Lower lobe of right lung (tissue), 2 donors: ENCODE results near the gene TEX52. TPM values are rescaled to one million over a fixed set of nuclear protein-coding genes. Genes with fewer than 3 reads are reported as not detected.

Experiments
- ATAC-seq, 2 donors: fragments of 200-7000 bp; cut with Tn5 transposase; one replicate each; pipeline ENCODE4 v1.9.1; 2020 to 2022; ENCODE audit warnings: mild to moderate bottlenecking in 2 of 2, moderate library complexity in 2 of 2
- DNase-seq: peaks from one replicate; pipeline ENCODE4 v3.0.0-alpha.2; 2020
- H3K27ac ChIP-seq: fragments of 200-600 bp; one replicate; pipeline ENCODE4 v1.8.0; 2022
- H3K27me3 ChIP-seq: fragments of 200-600 bp; one replicate; pipeline ENCODE4 v1.8.0; 2022; ENCODE audit warnings: low read depth
- H3K36me3 ChIP-seq: fragments of 200-600 bp; one replicate; pipeline ENCODE4 v1.8.0; 2022; ENCODE audit warnings: mild to moderate bottlenecking
- H3K4me1 ChIP-seq: fragments of 200-600 bp; one replicate; pipeline ENCODE4 v1.8.0; 2022
- H3K4me3 ChIP-seq: fragments of 200-600 bp; one replicate; pipeline ENCODE4 v1.8.0; 2022; ENCODE audit warnings: mild to moderate bottlenecking
- H3K9me3 ChIP-seq: fragments of 200-600 bp; one replicate; pipeline ENCODE4 v1.8.0; 2022
- CTCF ChIP-seq: fragments of 200-600 bp; IDR thresholded peaks from one replicate; pipeline ENCODE4 v1.8.0; 2022; ENCODE audit warnings: antibody characterized with exemption, mild to moderate bottlenecking
- intact Hi-C: fragments of 100-400 bp; cut with DNase I; formaldehyde crosslinking; loops from one replicate; pipeline ENCODE4 v1.11.0; 2022
- total RNA-seq: library from RNA; stranded (reverse); fragmentation: NEBNext Ultra II Directional; extraction: Animal tissue kit (Norgen Biotek cat#: 25700); gene quantifications from one replicate; pipeline ENCODE4 v1.2.1, GENCODE V29; 2021
- donor health status: DM: no; HTN: yes; CAD: no; lungs with severe emphysema.

TEX52 gene
- total RNA-seq, 1 donor from 2014 or later, result not detected

- DNase-seq (no peak), ATAC-seq (peak; percentile 31 to 54)
- H3K4me3 ChIP-seq, result peak within 1 kb of the TSS; percentile 2
These were observed 22.0 kb downstream of the TEX52 start, which contains the start of gene NRIP2 for GRCh38 chr12:2834581-2835491. Gene NRIP2 (minus strand): TSS chr12:2835035. CDS start chr12:2834983, 52 bp downstream.

GRCh38 chr12:2833810-2834209 is 23.0 kb downstream of the TEX52 start:
- H3K27me3 ChIP-seq, result no peaks in the 10 kb centered on the region
- peaks cover 33% of the 10 kb centered on the region for H3K36me3 ChIP-seq
- H3K9me3 ChIP-seq, result no peaks in the 10 kb centered on the region
- no peak for TF ChIP-seq CTCF
- peaks cover 7% of the 10 kb centered on the region for H3K4me1 ChIP-seq
- no peak overlapping the region for H3K27ac ChIP-seq
- DNase-seq (no peak), ATAC-seq (no peak)
- intact Hi-C loops, result no loop called here
- H3K4me3 ChIP-seq, result no peak overlapping the region

More at GRCh38 chr12:2834581-2835491, 22.0 kb downstream of the TEX52 start, which contains the start of gene NRIP2:
- Histone ChIP-seq H3K27ac (no peak within 1 kb of the TSS), H3K9me3 (no peaks in the 10 kb centered on the region), H3K4me1 (peaks cover 7% of the 10 kb centered on the region), H3K27me3 (no peaks in the 10 kb centered on the region), H3K36me3 (peaks cover 28% of the 10 kb centered on the region)
- TF ChIP-seq CTCF, result no peak
- intact Hi-C loops, result no loop called here

- no peak overlapping the region for H3K4me3 ChIP-seq
- ATAC-seq (no peak), DNase-seq (no peak)
- H3K9me3 ChIP-seq, result no peaks in the 10 kb centered on the region
- TF ChIP-seq CTCF, result no peak
- H3K27ac ChIP-seq, result no peak overlapping the region
- peaks cover 33% of the 10 kb centered on the region for H3K36me3 ChIP-seq
- H3K4me1 ChIP-seq, result peaks cover 7% of the 10 kb centered on the region
- intact Hi-C loops, result no loop called here
- no peaks in the 10 kb centered on the region for H3K27me3 ChIP-seq
These were observed 23.5 kb downstream of the TEX52 start for GRCh38 chr12:2833327-2833726.

DNA sequence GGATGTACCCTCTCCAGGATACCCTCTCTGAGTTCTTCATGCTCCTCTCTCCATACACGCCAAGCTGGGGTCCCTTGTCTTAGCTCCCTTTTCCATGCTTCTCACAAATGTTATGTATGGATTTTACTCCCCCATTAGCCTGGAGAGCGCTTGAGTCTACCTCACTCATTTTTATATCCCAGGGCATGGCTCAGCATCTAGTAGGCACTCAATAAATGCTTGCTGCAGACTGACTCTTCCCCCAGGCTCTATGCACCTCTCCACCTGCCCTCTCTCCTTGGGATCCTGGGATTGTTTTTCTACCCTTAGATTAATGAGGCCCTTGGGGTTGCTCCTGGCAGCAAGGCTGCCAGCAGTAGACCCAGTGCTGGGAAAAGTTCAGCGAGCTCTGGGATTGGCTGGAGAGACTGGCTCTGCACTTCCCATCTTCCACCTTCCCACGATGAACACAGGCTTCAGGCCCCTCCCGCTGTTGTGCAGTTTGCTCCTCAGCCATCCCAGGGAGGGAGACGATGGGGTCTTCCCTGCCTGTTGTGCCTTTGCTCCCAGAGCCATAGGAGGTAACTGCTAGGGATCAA is 24.2 kb downstream of the TEX52 start:
- intact Hi-C loops, result no loop called here
- Histone ChIP-seq H3K9me3 (no peaks in the 10 kb centered on the region), H3K4me1 (peaks cover 7% of the 10 kb centered on the region), H3K36me3 (peaks cover 37% of the 10 kb centered on the region), H3K27ac (no peak overlapping the region), H3K27me3 (no peaks in the 10 kb centered on the region), H3K4me3 (no peak overlapping the region)
- ATAC-seq (no peak), DNase-seq (no peak)
- no peak for TF ChIP-seq CTCF

DNA sequence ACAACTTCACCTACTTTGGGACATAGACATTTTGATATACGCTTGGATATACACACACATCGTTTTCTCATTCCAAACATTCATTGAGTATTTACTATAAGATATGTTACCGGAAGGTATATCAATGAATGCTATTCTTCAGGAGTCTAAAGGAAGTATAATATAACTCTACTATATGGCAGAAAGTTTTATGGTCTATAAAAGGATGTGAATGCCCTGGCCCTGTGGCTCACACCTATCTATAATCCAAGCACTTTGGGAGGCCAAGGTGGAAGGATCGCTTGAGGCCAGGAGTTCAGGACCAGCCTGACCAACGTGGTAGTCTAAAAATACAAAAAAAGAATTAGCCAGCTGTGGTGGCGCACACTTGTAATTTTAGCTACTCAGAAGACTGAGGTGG is 27.6 kb downstream of the TEX52 start:
- Histone ChIP-seq H3K4me3 (no peak overlapping the region), H3K27me3 (no peaks in the 10 kb centered on the region), H3K27ac (no peak overlapping the region), H3K36me3 (peaks cover 70% of the 10 kb centered on the region), H3K9me3 (no peaks in the 10 kb centered on the region), H3K4me1 (peaks cover 2% of the 10 kb centered on the region)
- ATAC-seq (no peak), DNase-seq (no peak)
- TF ChIP-seq CTCF, result no peak
- intact Hi-C loops, result no loop called here
